NCI-H146 (cell line): ENCODE data around the gene IL18.
"Not testable (repeated sequence)": the region's sequence is repeated elsewhere in the genome, so short reads cannot be mapped to it uniquely, and the experiment has no call there.

ENCODE experiments used
- DNase-seq: peaks from one replicate; lab custom pipeline; 2025; lab: John Stamatoyannopoulos, UW

IL18 gene

GRCh38 chr11:112121981-112122615, 41.8 kb downstream of the IL18 start:
- DNase-seq, result no peak

GRCh38 chr11:112118176-112118575, 45.7 kb downstream of the IL18 start:
- DNase-seq, result no peak

GRCh38 chr11:112115386-112115785, 48.5 kb downstream of the IL18 start:
- DNase-seq, result no peak

GRCh38 chr11:112114460-112114859, 49.4 kb downstream of the IL18 start:
- no peak for DNase-seq

GRCh38 chr11:112113539-112114457, 50.1 kb downstream of the IL18 start:
- DNase-seq, result peak; percentile 66

- DNase-seq, result no peak
These were observed 57.8 kb downstream of the IL18 start for GRCh38 chr11:112106070-112106469.

- DNase-seq, result no peak
These were observed 60.4 kb downstream of the IL18 start for GRCh38 chr11:112103446-112103845.

- no peak for DNase-seq
These were observed 63.4 kb downstream of the IL18 start for GRCh38 chr11:112100462-112100861.

GRCh38 chr11:112097734-112098528, 66.0 kb downstream of the IL18 start:
- no peak for DNase-seq

GRCh38 chr11:112096194-112096593, 67.7 kb downstream of the IL18 start:
- no peak for DNase-seq

- not testable (repeated sequence) for DNase-seq
These were observed 68.6 kb downstream of the IL18 start for GRCh38 chr11:112095302-112095701.
